Psoas muscle (tissue), 8 donors: Measurements from ENCODE around the gene USP40. TPM values are rescaled to one million over a fixed set of nuclear protein-coding genes. Genes with fewer than 3 reads are reported as not detected.

ENCODE experiments used
- ATAC-seq, 4 donors: fragments of 200-7000 bp; cut with Tn5 transposase; one replicate each; pipeline ENCODE4 v1.9.1; 2020; ENCODE audit warnings: moderate library complexity in 3 of 4, mild to moderate bottlenecking in 2 of 4
- DNase-seq, 2 donors: peaks; one replicate each; pipeline ENCODE4 v3.0.0-alpha.2; 2020
- H3K27ac ChIP-seq: fragments of 200-600 bp; one replicate; pipeline ENCODE4 v1.8.0; 2022
- H3K27me3 ChIP-seq, 3 donors: fragments of 200-600 bp in 1 of 3; one replicate each; pipeline versions ENCODE4 v1.6.1 to v1.8.0; 2013 to 2022; ENCODE audit warnings: low read length in 2 of 3, mild to moderate bottlenecking in 2 of 3, moderate library complexity in 1 of 3; ENCODE audit not compliant: insufficient read depth in 3 of 3
- H3K36me3 ChIP-seq, 2 donors: fragments of 200-600 bp in 1 of 2; one replicate each; pipeline versions ENCODE4 v1.6.1 to v1.8.0; 2013 to 2022; ENCODE audit warnings: low read depth in 1 of 2, mild to moderate bottlenecking in 1 of 2, moderate library complexity in 1 of 2; ENCODE audit not compliant: insufficient read depth in 1 of 2
- H3K4me1 ChIP-seq: fragments of 200-600 bp; one replicate; pipeline ENCODE4 v1.8.0; 2022
- H3K4me3 ChIP-seq: fragments of 200-600 bp; one replicate; pipeline ENCODE4 v1.8.0; 2022; ENCODE audit warnings: mild to moderate bottlenecking
- H3K9me3 ChIP-seq: fragments of 200-600 bp; one replicate; pipeline ENCODE4 v1.8.0; 2022
- WGBS, 3 donors: extraction: QIAGEN DNeasy Blood & Tissue Kit; methylation state at CpG; one replicate each; pipeline versions ENCODE4 v1.1.6 to v1.1.7; 2013; 5-methylcytosine and 5-hydroxymethylcytosine counted together
- intact Hi-C, 2 donors: fragments of 100-400 bp; cut with DNase I; formaldehyde crosslinking; loops; one replicate each; pipeline versions ENCODE4 v1.11.0 to v1.14.2; 2022
- polyA plus RNA-seq, 3 donors: library from polyadenylated mRNA; stranded (reverse); fragments of 200-250 nt; gene quantifications; one replicate each; pipeline ENCODE4 v1.2.3, GENCODE V29; 2013
- total RNA-seq, 4 donors: library from RNA; stranded (reverse); fragmentation: NEBNext Ultra II Directional in 2 of 4; extraction: Animal tissue kit (Norgen Biotek cat#: 25700) in 2 of 4; gene quantifications; one replicate each; pipeline versions ENCODE4 v1.2.1 to v1.2.4, GENCODE V29; 2021 to 2023
- TF ChIP-seq, protein P1 (sequence below): fragments of 200-600 bp; IDR thresholded peaks from one replicate; pipeline ENCODE4 v1.8.0; 2022; ENCODE audit warnings: antibody characterized with exemption
- donor health status: healthy with polysubstance abuse.
- donor health status: DM: no; HTN: no; CAD: no; lungs with moderate emphysema.
- donor health status: Bipolar disorder and iron deficiency.
- donor health status: healthy.
- donor health status: DM: yes; HTN: yes; CAD: no.
- donor health status: DM: no; HTN: no; CAD: no.
- donor health status: DM: no; HTN: no; CAD: no.
- donor health status: DM: yes; HTN: yes; CAD: no.

USP40 gene
- total and polyA plus RNA-seq, 7 donors, result 9.1 to 23.3 (median 19.4) TPM

DNA sequence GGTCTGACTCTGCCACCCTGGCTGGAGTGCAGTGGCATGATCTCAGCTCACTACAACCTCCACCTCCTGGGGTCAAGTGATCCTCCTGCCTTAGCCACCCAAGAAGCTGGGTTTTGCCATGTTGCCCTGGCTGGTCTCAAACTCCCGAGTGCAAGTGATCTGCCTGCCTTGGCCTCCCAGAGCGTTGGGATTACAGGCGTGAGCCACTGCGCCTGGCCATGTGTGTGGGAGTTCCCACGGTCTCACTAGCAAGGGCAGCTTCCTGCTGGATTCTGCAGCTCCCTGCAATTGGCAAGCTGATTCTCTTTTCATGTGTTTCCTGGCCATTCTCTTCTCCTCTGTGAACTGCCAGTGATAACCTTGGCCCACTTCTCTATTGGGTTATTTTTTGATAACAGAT is 84.0 kb downstream of the USP40 start:
- DNase-seq (no peak), ATAC-seq (no peak)
- H3K36me3 ChIP-seq, result peaks cover 0 to 79% of the 10 kb centered on the region in 2 donors
- intact Hi-C loops, result no loop called here
- no peak overlapping the region for H3K4me3 ChIP-seq
- peak overlapping the region; percentile 56 for H3K27ac ChIP-seq
- no peaks in the 10 kb centered on the region for H3K9me3 ChIP-seq
- TF ChIP-seq, protein P1, sequence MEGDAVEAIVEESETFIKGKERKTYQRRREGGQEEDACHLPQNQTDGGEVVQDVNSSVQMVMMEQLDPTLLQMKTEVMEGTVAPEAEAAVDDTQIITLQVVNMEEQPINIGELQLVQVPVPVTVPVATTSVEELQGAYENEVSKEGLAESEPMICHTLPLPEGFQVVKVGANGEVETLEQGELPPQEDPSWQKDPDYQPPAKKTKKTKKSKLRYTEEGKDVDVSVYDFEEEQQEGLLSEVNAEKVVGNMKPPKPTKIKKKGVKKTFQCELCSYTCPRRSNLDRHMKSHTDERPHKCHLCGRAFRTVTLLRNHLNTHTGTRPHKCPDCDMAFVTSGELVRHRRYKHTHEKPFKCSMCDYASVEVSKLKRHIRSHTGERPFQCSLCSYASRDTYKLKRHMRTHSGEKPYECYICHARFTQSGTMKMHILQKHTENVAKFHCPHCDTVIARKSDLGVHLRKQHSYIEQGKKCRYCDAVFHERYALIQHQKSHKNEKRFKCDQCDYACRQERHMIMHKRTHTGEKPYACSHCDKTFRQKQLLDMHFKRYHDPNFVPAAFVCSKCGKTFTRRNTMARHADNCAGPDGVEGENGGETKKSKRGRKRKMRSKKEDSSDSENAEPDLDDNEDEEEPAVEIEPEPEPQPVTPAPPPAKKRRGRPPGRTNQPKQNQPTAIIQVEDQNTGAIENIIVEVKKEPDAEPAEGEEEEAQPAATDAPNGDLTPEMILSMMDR, result no peak
- no peaks in the 10 kb centered on the region for H3K27me3 ChIP-seq
- peaks cover 21% of the 10 kb centered on the region for H3K4me1 ChIP-seq
- WGBS, 3 donors, result 46 to 65% (median 53%) methylated on average over 5 of the region's 5 CpGs

GRCh38 chr2:233481368-233482142 is 85.0 kb downstream of the USP40 start:
- Histone ChIP-seq H3K36me3 (peaks cover 7 to 79% of the 10 kb centered on the region in 2 donors), H3K4me1 (peaks cover 21% of the 10 kb centered on the region), H3K27me3 (no peaks in the 10 kb centered on the region), H3K27ac (peak overlapping the region; percentile 56), H3K4me3 (no peak overlapping the region), H3K9me3 (no peaks in the 10 kb centered on the region)
- intact Hi-C loops, result no loop called here
- TF ChIP-seq, protein P1, result no peak
- ATAC-seq, result peak; percentile 22 to 66 (median 45)
- WGBS, 3 donors, result 28 to 45% (median 30%) methylated on average over 22 of the region's 22 CpGs
- peak in 1 of 2 donors; percentile 60 for DNase-seq

DNA sequence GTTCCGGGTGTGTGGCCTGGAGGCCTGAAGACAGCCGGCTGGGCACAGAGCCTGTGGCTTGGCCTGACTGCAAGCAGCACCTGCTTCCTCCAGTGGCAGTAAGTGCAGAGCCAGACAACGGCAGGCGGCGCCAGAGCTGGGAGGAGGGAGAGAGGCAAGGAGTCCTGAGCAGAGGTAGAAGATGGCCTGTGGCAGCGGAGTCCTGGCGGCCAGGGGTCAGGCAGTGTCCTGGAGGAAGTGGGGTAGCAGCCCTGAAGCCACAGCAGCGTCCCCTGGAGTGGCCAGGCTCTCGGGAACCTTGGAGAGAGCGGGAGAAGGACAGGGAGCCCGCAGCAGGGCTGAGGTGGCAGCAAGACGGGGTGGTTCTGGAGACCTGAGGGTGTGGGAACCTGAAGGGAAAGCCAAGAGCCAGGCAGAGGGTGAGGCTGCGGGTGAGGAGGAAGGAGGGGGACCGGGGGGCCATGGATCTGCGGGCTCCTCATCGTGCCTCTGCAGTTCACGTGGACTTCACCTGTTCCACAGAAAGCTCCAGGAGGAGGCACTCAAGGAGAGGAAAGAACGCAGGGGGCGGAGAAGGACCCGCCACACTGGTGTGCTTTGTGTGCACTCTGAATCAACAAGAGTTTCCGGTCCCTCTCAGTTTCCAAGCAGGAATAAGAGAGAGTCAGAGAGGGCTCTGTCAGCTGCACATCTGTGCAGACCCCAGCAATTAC is 85.9 kb downstream of the USP40 start:
- H3K36me3 ChIP-seq, result peaks cover 7 to 79% of the 10 kb centered on the region in 2 donors
- WGBS, 3 donors, result 68 to 82% (median 69%) methylated on average over 19 to 21 of the region's 21 CpGs
- H3K27ac ChIP-seq, result peak overlapping the region; percentile 56
- no peaks in the 10 kb centered on the region for H3K27me3 ChIP-seq
- H3K4me3 ChIP-seq, result no peak overlapping the region
- intact Hi-C loops, result no loop called here
- peak; percentile 75 to 83 (median 78) for ATAC-seq
- H3K4me1 ChIP-seq, result peaks cover 21% of the 10 kb centered on the region
- no peaks in the 10 kb centered on the region for H3K9me3 ChIP-seq
- TF ChIP-seq, protein P1, result peak; percentile 41
- peak; percentile 82 to 93 for DNase-seq

- peaks cover 7 to 77% of the 10 kb centered on the region in 2 donors for H3K36me3 ChIP-seq
- DNase-seq, result peak in 1 of 2 donors; percentile 49
- H3K27ac ChIP-seq, result peak overlapping the region; percentile 56
- peak in 2 of 4 donors; percentile 0 for ATAC-seq
- no peak overlapping the region for H3K4me3 ChIP-seq
- TF ChIP-seq, protein P1, result no peak
- no peaks in the 10 kb centered on the region for H3K9me3 ChIP-seq
- H3K4me1 ChIP-seq, result peaks cover 21% of the 10 kb centered on the region
- no peaks in the 10 kb centered on the region for H3K27me3 ChIP-seq
- 71 to 80% (median 79%) methylated on average over 27 of the region's 27 CpGs for WGBS, 3 donors
- intact Hi-C loops, result no loop called here
Observed at GRCh38 chr2:233479616-233480489, 86.7 kb downstream of the USP40 start.
